ENCODE results near the gene ITIH1. TPM values are rescaled to one million over a fixed set of nuclear protein-coding genes. Genes with fewer than 3 reads are reported as not detected.

ITIH1 gene

Small RNAs within 50 kb of the gene (small RNA-seq; reads per million reads assigned to genes)
- gene AC006254.2 (ENCODE audit: insufficient read depth) (not detected), gene MUSTN1 (ENCODE audit: insufficient read depth) (not detected)

Measured in mesendoderm (in vitro differentiated cells).